GM19452 (cell line): ENCODE data around the gene SEPTIN1.

ENCODE experiments used
- ATAC-seq: cut with Tn5 transposase; IDR thresholded peaks from one replicate; pipeline ENCODE4 v1.9.1; 2021; ENCODE audit not compliant: unreplicated experiment

The SEPTIN1 gene

GRCh38 chr16:30377050-30377811 is 5.1 kb downstream of the SEPTIN1 start:
- no peak for ATAC-seq

DNA sequence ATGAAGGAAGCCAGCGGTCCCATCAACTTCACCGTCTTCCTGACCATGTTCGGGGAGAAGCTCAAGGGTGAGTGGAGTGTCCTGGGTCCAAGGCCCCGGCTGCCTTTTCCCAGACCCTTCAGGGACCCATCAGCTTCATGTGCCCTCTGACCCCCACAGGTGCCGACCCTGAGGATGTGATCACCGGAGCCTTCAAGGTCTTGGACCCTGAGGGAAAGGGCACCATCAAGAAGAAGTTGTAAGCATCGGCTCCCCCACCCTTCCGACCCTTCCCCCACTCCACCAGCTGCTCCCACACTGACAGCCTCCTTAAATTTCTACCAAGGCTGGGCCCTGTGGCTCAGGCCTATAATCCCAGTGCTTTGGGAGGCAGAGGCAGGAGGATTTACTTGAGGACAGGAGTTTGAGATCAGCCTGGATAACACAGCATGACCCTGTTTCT is 5.9 kb downstream of the SEPTIN1 start:
- no peak for ATAC-seq

DNA sequence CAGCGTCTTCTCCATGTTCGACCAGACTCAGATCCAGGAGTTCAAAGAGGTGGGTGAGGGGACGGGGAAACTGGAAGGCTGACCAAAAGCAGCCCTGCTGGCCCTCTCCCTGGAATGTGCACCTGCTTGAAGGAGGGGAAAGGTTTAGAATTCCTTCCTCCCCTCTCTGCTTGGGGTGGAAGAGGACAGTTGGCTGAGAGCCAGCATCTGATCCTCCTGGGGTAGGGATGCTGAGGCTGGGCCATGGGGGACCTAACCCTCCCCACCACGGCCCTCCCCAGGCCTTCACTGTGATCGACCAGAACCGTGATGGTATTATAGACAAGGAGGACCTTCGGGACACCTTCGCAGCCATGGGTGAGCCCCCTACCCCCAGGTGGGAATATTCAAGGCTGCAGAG is 6.5 kb downstream of the SEPTIN1 start:
- ATAC-seq: no peak

DNA sequence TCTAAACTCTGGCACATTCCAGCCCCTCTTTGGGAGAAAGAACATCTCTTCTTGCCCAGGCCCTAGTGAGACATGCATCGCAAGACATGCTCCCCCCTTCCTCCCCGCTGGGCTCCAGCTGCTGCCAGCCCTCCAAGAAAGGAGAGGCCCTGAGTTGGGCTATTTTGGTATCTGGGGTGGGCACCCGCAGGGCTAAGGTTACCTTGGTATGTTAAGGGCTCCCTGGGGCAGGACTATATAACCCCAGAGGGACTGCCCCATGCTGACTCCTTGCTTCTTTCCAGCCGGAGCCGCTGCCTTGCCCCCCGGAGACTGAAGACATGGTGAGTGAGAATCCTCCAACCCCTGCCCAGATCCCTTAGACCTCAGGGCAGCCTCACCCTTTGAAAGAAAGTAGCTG is 7.8 kb downstream of the SEPTIN1 start, which contains the start of gene MYL11:
TSS of gene MYL11 (plus strand) at position 265 of the 400 bp plus-strand sequence. CDS start at position 321, 56 bp downstream.
- no peak for ATAC-seq

GRCh38 chr16:30372725-30373124 is 9.6 kb downstream of the SEPTIN1 start:
- ATAC-seq: no peak

GRCh38 chr16:30372038-30372712 is 10.2 kb downstream of the SEPTIN1 start:
- ATAC-seq: no peak

DNA sequence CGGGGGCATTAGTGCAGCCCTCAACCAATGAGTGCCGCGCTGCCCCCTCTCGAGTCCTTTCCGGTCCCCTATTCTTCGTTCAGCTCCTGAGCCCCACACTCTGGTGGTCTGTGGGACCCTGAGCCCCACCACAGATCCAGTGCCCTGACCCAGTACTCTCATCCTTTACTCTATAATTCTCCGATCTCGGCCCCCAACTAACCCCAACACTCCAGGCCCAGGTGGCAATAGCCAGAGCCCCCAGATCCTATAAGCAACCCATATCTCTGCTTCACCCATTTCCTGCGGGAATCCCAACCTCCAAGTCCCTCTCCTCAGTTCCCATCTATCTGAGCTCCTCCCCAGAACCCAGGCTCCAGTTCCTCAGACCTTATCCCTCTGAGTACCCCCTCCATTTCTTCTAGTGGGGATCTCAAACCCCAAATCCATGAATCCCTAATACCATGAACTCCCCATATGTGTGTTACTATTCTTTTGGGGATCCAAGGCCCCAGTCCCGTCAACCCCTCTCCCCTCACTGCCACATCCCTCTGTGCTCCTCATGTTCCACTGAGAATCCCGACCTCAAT is 11.0 kb downstream of the SEPTIN1 start:
- no peak for ATAC-seq

GRCh38 chr16:30370456-30371247 is 11.7 kb downstream of the SEPTIN1 start, which contains the start of gene TBC1D10B:
TBC1D10B (minus strand) TSS chr16:30370494; CDS start chr16:30370183, 311 bp downstream.
- peak; percentile 72 for ATAC-seq

- peak; percentile 12 for ATAC-seq
Measured at GRCh38 chr16:30369938-30370455, 12.4 kb downstream of the SEPTIN1 start.

- ATAC-seq: no peak
Measured at GRCh38 chr16:30369091-30369937, 13.0 kb downstream of the SEPTIN1 start.

DNA sequence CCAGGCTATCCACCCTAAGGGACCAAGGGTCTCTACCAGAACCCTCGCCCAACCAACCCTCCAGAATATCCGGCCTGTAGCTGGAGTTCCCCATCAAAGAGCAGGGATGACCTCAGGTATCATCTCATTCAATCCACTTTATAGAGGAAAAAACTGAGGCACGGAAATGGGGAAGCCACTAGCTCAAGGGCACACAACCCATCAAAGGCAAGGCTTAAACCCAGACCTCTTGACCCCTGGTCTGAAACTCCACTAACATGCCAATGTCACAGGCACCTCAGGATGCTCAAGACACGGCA is 13.6 kb downstream of the SEPTIN1 start:
- no peak for ATAC-seq

- no peak for ATAC-seq
Measured at GRCh38 chr16:30368122-30368791, 14.1 kb downstream of the SEPTIN1 start.

DNA sequence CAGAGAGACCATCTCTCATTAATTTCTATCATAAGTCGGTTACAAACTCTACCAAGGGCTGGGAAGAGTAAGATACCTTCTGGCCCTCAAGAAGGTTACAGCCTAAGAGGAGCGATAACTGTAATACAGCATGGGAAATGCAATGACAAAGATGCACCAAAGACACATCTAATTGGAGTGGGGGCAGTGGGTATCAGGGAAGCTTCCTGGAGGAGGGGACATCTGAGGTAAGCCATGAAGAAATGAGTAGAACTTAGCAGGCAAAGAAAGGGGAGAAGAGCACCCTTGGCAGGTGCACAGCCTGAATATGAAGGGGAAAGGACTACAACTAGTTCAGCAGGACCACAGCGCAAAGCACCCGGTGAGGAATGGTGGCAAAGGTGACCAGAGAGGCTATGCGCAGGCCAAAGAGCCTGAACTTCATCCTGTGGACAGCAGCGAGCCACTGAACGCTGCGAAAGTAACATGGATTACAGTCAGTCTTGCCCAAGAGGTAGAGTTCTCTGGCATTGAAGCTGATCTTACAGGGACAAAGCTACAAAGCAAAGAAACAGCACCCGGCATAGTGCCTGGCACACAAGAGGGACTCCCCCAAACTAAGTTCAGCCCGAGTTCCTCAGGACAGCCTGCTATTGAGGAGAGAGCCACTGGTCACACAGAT is 14.9 kb downstream of the SEPTIN1 start:
- no peak for ATAC-seq

DNA sequence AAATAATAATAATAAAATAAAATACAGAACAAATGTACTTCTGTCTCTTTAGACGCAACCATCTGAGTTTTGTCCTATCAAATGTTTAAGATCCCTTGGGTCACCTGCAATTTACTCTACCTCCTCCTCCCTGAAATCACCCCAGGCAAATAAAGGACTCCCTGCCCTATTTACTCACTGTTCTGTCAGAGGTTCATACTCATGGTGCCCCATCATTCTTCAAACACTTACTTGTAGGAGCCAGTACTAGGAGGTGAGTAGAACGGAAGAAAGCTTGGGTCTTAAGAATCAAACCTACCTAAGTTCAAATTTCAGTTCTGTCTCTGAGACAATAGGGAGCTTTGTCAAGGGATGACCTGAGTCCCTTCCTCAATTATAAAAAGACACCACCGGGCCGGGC is 15.8 kb downstream of the SEPTIN1 start:
- no peak for ATAC-seq

- no peak for ATAC-seq
Measured at GRCh38 chr16:30365200-30365599, 17.2 kb downstream of the SEPTIN1 start.

DNA sequence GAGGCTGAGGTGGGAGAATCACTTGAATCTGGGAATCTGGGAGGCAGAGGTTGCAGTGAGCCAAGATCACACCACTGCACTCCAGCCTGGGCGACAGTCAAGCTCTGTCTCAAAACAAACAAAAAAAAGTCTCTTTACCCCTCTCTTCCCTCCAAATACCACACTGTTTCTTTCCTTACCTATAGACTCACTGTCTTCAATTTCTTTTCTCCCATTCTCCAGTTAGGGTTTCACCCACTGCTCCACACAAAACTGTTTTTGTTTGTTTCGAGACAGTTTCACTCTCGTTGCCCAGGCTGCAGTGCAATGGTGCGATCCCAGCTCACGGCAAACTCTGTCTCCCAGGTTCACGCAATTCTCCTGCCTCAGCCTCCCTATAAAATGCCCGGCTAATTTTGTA is 21.2 kb downstream of the SEPTIN1 start:
- ATAC-seq: no peak

GRCh38 chr16:30359871-30360170 is 22.5 kb downstream of the SEPTIN1 start:
- ATAC-seq: no peak

GRCh38 chr16:30358990-30359870 is 23.1 kb downstream of the SEPTIN1 start:
- ATAC-seq: no peak
